ENCODE data around the gene INPP5D.
"Not testable (repeated sequence)": the region's sequence is repeated elsewhere in the genome, so short reads cannot be mapped to it uniquely, and the experiment has no call there.

The INPP5D gene

DNA sequence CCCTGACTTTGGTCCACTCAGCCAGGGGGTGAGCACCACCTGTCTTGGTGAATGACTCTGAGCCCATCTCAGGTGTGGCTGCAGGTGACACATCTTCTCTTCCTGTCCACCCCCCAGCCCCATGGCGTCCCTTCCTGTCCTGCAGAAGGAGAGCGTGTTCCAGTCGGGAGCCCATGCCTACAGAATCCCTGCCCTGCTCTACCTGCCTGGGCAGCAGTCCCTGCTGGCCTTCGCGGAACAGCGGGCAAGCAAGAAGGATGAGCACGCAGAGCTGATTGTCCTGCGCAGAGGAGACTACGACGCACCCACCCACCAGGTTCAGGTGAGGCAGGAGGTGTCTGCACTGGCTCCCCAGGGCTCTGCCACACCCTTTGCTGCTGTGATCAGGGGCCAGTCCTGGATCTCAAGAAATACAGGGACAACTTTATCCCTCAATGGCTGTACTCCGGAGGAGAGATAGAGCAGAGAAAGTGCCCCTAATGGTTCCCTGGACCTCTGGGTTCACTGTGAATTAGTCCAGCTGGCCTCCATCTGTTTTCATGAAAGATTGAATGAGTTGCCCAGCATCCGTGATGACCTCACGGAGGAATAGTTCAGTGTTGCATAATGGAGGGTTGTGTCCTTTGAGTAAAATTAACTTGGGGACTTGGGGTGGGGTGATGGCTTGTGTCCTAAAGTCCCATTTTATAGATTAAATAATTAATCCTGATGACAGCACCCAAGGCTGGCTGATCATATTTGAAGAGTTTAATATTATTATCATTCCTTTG, 27.4 kb upstream of the INPP5D start, which contains the start of gene NEU2:
Gene NEU2, plus strand, starts transcription at position 122 of the 770 bp plus-strand sequence. Its CDS starts 0 bp downstream, at position 122.
- no peak for DNase-seq

DNA sequence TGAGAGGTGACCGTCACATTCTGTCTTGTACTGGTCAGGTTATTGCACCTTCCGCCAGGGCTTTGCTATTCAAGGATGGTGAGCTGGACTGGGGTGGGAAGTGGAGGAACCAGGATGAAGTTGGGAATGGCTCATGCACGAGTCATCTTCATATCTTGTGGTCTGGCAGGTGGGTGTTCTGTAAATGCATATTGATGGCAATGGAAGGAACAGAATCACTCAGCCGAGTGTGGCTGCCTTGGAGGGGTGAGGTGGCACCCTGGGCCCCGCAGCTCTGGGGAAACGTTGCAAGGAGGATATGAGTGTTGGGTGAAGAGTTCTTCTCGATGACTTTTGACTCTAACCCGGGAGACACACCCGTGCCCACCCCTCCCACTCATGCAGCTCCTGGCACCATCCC, 26.5 kb upstream of the INPP5D start:
- no peak for DNase-seq

DNA sequence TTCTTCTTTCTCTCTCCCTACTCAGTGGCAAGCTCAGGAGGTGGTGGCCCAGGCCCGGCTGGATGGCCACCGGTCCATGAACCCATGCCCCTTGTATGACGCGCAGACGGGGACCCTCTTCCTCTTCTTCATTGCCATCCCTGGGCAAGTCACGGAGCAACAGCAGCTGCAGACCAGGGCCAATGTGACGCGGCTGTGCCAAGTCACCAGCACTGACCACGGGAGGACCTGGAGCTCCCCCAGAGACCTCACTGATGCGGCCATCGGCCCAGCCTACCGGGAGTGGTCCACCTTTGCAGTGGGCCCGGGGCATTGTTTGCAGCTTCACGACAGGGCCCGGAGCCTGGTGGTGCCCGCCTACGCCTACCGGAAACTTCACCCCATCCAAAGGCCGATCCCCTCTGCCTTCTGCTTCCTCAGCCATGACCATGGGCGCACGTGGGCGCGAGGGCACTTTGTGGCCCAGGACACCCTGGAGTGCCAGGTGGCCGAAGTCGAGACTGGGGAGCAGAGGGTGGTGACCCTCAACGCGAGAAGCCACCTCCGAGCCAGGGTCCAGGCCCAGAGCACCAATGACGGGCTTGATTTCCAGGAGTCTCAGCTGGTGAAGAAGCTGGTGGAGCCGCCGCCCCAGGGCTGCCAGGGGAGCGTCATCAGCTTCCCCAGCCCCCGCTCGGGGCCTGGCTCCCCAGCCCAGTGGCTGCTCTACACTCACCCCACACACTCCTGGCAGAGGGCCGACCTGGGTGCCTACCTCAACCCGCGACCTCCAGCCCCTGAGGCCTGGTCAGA, 25.9 kb upstream of the INPP5D start:
- DNase-seq = no peak

DNA sequence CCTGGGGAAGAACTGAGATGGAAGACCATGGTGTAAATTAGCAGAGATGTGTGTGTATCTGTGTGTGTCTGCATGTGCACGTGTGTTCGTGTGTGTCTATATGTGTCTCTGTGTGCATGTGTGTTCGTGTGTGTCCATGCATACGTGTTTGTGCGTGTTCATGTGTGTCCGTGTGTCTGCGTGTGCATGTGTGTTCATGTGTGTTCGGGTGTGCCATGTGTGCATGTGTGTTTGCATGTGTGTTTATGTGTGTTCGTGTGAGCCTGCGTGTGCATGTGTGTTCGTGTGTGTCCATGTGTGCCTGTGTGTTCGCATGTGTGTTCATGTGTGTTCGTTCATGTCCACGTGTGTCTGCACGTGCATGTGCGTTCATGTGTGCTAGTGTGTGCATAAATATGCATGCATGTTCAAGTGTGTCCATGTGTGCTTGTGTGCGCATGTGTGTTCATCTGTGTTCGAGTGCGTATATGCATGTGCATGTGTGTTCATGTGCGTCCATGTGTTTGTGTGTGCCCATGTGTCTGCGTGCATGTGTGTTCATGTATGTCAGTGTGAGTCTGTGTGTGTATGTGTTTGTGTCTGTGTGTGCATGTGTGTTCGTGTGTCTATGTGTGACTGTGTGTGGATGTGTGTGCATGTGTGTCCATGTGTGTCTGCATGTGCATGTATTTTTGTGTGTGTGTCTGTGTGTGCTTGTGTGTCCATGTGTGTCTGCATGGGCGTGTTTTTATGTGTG, 24.5 kb upstream of the INPP5D start:
- no peak for DNase-seq

DNA sequence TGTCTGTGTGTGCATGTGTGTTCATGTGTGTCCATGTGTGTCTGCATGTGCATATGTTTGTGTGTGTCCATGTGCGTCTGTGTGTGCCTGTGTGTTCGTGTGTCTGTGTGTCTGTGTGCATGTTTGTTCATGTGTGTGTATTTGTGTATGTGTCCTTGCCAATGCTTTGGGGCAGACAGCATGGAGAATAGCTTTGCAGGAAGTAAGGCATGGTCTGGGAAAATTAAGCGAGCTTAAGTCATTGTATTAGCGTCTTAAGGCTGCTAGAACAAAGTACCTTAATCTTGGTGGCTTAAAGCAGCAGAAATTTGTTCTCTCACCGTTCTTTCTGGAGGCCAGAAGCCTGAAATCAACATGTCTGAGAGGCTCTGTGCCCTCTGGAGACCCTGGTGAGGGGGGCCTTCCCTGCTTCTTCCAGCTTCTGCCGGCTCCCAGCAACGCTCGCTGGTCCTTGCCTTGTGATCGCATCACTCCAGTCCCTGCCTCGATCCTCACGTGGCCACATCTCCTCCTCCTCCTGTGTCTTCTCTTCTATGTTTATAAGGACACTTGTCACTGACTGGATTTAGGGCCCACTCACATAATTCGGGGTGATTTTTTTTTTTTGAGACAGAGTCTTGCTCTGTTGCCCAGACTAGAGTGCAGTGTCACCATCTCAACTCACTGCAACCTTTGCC, 23.8 kb upstream of the INPP5D start:
- DNase-seq = no peak

DNA sequence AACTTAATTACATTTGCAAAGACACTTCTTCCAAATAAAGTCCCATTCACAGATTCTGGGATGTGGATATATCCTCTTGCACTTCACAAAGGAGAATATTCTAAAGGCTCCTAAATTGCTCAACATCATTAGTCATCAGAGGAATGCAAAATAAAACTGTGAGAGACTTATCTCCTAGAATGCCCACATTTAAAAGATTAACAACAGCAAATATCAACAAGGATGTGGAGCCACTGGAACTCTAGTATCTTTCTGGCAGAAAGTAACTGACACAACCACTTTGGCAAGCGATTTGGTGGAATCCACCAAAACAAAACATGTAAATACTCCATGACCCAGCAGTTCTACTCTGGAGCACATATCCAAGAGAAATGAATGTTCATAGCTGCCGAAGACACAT, 23.1 kb upstream of the INPP5D start:
- no peak for DNase-seq

DNA sequence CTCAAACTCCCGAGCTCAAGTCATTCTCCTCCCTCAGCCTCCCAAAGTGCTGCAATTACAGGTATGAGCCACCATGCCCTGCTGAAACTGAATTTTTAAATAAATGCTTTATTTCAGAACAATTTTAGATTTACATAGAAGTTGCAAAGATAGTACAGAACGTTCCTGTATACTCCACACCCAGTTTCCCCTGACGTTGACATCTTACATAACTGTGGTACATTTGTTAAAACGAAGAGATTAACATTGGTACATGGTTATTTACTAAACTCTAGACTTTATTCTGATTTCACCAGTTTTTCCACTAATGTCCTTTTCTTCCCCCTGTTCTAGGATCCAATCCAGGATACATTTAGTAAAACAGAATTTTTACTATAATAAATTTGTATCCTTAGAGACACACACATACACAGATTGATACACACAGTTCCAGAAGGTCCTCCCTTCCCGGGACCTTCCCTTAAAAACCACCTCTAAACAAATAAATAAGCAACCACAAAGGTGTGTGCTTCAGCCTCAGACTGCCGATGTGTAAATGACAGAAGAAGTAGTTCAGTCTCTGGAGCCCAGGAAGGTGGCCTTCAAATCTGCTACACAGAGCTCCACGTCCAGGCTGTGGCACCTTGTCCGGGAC, 20.8 kb upstream of the INPP5D start:
- no peak for DNase-seq

DNA sequence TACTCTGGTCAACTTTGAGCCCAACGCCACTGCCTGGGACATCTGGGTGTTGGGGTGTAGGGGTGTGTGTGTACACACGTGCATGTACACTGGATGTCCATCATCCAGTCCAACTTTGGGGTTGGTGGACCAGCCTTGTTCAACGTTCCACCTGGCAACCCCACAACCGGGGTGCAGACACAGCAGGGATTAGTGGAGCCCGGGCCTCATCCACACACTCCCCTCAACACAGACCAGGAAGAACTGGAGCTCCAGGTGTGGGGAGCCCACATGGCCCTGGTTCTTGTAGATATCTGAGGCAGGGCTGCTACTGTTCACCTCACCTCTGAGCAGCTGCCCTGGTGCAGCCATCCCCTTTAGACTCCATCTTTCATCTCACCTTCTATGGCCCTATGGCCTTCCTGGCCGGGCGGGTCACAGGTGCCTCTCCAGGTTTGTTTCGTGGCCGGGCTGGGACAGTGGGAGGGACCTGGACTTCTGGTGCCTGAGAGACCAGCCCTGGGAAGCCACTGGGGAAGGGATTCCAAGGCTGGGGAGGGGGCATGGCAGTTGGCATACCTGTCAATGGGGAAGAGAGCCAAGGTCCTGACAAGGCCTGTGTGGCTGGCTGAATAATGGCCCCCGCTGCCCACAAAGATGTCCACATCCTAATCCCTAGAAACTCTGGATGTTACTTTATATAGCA, 20.2 kb upstream of the INPP5D start:
- no peak for DNase-seq

DNA sequence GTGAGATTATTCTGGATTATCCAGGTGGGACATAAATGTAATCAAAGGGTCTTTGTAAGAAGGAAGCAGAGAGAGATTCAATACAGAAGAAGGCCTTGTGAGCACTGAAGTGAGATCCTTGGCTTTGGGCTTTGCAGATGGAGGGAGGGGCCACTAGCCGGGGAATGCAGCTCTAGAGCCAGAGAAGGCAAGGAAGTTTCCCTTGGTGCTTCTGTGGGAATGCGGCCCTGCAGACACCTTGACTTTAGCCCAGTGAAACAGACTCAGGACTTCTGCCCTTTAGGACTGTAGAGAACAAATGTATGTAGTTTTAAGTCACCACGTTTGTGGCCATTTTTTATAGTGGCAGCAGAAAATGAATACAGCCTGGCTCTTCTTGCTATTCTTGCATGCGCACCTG, 19.6 kb upstream of the INPP5D start:
- DNase-seq = no peak

DNA sequence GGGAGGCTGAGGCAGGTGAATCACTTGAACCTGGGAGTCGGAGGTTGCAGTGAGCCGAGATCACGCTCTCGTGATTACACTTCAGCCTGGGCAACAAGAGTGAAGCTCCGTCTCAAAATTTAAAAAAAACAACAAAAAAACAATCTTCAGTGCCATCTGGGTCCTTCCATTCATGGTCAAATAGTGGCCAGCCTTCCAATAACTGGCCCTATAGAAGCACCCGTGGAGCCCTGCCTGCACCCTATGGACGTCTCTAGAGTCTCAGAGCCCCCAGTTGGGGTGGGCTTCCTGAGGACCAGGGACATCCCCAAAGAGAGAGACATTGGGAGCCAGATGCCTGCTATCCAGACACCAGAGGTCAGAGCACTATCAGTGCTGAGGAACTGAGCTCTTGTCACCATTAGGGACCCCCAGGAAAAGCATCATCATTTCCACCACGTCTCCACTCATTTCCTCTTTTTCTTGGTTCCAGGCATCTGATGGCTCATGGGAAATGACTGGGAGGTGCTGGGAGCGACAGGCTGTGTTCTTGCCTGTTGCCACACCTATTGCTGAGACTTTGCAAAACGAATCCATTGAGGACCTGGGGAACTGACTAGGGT, 18.3 kb upstream of the INPP5D start:
- no peak for DNase-seq

DNA sequence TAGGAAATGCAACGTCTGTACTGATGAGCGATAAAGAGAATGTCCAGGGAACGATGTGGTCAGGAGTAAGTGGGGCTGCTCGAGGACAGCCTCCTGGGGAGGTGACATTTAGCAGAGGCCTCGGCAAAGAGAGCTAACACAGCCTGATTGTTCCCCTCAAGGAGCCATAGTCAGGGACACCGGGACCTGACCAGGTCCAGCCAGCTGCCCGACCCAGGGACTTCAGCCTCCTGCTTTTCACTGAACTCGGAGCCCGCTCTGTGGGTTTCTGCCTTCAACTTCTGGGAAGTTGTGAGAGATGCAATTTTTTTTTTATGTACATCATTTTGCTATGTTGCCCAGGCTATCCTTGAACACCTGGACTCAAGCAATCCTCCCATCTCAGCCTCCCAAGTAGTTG, 17.6 kb upstream of the INPP5D start:
- DNase-seq = no peak

DNA sequence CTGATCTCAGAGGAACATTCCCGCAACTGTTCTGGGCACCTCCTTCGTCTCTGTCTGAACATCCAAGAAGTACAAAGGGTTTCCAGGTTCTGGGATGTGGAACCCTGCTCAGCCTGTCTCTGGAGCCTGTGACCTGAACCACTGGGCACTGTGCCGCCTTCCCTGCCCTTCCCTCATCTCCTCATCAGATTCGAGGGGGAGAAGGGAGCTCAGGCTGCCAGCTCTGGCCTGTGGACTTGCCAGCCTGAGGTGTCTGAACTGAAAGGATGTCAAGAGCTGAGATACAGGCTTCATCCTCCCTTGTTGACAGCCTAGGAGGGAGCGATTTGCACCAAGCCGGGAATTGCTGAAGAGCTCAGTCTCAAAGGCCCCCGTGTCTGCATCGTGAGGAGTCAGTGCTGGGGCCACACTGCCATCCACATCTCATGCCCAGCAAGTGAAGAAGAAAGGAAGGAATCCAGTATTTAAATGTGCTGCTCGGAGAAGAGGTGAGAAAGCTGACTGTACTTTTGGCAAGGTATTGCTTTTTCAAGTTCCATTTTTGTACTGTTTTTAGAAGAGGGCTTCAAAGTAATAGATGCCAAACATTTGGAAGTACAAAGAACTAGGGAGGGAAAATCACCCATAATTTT, 15.1 kb upstream of the INPP5D start:
- no peak for DNase-seq

DNA sequence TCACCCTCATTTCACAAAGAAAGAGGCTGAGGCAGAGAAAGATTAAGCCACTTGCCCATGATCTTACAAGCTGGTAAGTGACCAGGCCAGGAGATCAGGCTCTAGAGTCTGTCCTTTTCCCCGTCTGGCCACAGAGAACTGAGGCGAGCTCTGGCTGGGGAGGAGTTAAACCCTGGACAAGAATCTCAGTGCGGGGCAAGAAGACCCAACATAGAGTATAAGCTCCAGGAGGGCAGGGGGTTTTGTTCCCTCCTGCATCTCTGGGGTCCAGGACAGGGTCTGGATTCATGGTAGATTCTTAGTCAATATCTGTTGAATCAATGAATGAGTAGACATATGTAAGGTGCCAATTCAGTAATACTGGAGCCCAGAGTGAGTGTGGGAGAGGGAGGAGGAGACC, 12.9 kb upstream of the INPP5D start:
- no peak for DNase-seq

DNA sequence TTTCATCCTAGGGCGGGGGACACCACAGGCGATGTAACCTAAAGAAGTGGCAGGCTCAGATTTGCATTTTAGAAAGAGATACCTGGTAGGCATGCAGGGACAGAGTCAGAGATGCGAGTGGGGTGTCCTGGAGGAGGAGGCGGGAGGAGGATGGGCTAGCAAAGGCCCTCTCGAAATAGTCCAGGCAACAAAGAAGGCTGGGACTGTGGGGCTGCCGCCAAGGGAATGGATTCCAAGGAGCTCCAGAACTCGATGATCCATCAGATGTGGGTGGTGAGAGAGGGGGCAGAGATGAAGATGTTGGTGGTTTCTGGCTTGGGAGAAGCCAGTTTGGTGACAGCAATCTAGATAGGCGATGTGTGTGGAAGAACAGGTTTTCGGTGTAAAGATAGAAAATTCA, 12.5 kb upstream of the INPP5D start:
- no peak for DNase-seq

DNA sequence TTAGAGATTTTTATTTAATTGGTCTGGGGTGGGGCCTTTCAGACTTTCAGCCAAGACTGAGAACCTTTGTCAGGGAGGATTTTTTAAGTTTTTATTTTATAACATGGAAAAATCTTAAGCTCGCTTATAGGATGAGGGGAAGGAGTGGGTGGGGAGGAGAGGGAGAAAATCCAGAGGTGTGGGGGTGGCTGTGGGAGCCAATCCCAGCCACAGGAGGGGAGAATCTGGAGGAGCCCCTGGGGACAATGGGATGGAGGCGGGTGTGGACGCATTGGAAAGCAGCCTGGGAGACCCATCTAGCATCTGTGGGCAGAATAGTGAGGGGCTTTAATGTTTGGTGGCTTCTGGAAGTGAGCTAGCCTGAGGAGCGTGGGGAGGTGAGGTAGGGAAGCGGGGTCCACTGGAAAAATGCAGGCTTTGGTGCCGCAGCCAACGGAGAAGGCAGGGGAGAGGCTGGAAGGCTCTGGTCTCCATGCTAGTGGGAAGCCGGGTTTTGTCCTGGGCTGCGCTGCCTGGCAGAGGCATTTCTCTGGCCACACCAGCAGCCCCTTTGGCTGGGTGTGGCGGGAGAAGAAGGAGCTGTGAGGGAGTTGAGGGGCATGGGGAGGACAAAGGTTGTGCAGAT, 11.5 kb upstream of the INPP5D start:
- DNase-seq = no peak

DNA sequence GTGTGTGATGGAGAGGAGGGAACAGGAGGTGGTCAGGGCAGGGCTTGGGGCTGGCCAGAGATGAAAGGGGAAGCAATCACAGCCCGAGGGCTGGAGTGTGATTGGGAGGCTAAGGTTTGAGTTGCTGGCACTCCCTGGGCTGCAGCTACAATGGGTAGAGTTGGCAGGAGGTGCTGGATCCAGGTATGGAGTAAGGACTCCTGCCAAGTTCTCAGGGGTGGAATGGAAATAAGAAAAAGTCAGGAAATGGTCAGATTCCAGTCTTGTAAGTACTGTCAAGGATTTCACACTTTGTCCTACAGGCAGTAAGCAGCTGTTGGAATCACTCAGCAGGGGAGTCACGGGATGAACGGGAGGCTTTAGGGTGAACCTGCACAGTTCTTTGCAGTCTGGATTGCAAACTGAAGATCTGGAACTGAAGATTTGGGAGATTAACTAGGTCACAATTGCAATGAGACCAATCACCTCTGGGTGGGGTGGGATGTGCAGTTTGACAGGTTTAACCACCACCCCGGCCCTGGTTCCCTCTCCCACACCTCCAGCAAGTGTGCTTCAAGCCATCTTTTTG, 10.9 kb upstream of the INPP5D start:
- no peak for DNase-seq

DNA sequence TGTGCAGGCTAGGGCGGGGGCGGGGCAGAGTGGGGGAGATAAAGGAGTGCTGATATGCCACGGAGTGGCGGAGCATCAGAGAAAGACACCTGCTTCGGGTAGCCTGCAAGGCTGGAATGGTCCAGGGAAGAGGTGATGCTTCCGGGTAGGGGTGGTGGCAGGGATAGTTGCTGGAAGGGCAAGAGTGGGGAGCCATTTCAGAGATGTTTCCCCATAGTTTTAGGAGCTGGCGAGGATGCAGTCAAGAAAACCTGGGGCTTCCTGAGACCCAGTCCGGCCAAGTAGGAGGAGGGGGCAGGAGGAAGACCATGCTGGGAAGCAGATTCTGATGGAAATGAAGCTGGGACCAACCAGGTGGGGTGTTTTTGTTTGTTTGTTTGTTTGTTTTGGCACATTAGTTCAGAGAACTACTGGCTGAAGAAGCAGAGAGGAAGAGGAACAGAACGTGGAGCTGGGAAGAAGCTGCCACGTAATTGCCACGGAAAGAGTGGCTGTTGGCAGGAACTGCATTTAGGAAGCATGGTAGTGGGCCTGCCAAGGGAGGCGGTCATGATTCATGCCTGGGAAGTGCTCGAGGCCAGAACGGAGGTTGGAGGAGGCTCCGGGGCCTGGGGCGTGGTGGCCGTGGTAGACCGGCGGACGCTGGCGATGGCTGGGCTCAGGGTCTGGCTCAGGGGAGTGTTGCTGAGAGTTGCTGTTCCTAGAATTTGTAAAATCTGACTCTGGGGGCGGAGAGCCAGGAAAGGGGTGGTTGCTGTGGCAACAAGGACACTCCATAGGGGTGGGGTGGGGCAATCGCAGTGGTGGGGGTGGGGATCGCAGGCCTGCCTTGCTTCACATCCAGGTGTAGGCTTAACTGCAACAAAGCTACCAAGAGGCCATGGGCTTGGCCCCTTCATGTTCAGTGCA, 8.6 kb upstream of the INPP5D start:
- DNase-seq = no peak

DNA sequence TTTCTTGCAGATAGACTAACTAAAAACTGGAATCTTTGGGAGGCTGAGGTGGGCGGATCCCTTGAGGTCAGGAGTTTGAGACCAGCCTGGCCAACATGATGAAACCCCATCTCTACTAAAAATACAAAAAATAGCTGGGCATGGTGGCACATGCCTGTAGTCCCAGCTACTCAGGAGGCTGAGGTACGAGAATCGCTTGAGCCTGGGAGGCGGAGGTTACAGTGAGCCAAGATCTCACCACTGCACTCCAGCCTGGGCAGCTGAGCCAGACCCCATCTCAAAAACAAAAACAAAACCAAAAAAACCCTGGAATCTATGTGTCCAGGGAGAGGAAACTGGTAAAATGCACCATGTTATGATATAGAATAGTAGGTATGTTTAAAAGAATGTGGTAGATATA, 7.6 kb upstream of the INPP5D start:
- not testable (repeated sequence) for DNase-seq
